HUES48 (cell line): ENCODE data around the gene CCDC88C.

Source experiments
- H3K27ac ChIP-seq: one replicate; pipeline ENCODE4 v1.7.0; 2013; ENCODE audit warnings: low read depth, low read length, inconsistent platforms
- H3K27me3 ChIP-seq: 2 replicates; pipeline ENCODE4 v1.6.1; 2013; ENCODE audit warnings: mild to moderate bottlenecking, low read length; ENCODE audit not compliant: control insufficient read depth, insufficient read depth
- H3K36me3 ChIP-seq: 2 replicates; pipeline ENCODE4 v1.6.1; 2013; ENCODE audit warnings: low read length; ENCODE audit not compliant: control insufficient read depth, insufficient read depth
- H3K4me1 ChIP-seq: 2 replicates; pipeline ENCODE4 v1.6.1; 2013; ENCODE audit warnings: mild to moderate bottlenecking, low read length; ENCODE audit not compliant: control insufficient read depth, insufficient read depth
- H3K4me3 ChIP-seq: 2 replicates; pipeline ENCODE4 v1.5.1; 2013; ENCODE audit warnings: mild to moderate bottlenecking, low read depth, low read length
- H3K9ac ChIP-seq: 2 replicates; pipeline ENCODE4 v1.6.1; 2013; ENCODE audit warnings: mild to moderate bottlenecking, low read depth, low read length, moderate library complexity
- H3K9me3 ChIP-seq: 2 replicates; pipeline ENCODE4 v1.6.1; 2013; ENCODE audit warnings: low read length; ENCODE audit not compliant: control insufficient read depth, insufficient read depth

Gene CCDC88C

DNA sequence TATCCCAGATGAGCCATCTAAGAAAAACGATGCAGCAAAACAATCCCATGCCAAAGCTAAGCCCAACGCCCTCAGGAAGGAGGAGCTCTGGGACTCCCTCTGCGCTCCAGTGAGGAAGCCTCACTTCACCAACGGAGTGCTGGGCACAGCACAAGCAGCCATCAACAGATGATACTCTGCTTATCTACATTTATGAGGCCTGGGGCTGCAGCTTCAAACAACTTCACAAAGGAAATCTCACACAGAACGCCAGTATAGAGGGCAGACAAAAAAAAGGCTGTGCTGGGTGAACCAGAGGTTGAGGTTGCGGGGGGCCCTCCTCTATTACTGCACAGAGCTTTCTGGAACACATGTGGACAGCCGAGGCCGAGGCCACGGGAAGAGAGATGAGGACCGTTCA is 138.3 kb downstream of the CCDC88C start:
- Histone ChIP-seq H3K27ac (no peak overlapping the region), H3K27me3 (no peaks in the 10 kb centered on the region), H3K36me3 (peaks cover 89% of the 10 kb centered on the region), H3K4me1 (no peaks in the 10 kb centered on the region), H3K9me3 (no peaks in the 10 kb centered on the region), H3K4me3 (no peak overlapping the region), H3K9ac (no peak overlapping the region)

- no peak overlapping the region for H3K27ac ChIP-seq
- H3K36me3 ChIP-seq, result peaks cover 86% of the 10 kb centered on the region
- no peak overlapping the region for H3K4me3 ChIP-seq
- H3K27me3 ChIP-seq, result no peaks in the 10 kb centered on the region
- H3K4me1 ChIP-seq, result no peaks in the 10 kb centered on the region
- H3K9me3 ChIP-seq, result no peaks in the 10 kb centered on the region
- H3K9ac ChIP-seq, result no peak overlapping the region
Observed at GRCh38 chr14:91278383-91278715, 139.3 kb downstream of the CCDC88C start.

- H3K36me3 ChIP-seq, result peaks cover 86% of the 10 kb centered on the region
- no peaks in the 10 kb centered on the region for H3K9me3 ChIP-seq
- H3K27me3 ChIP-seq, result no peaks in the 10 kb centered on the region
- H3K9ac ChIP-seq, result no peak overlapping the region
- H3K4me3 ChIP-seq, result no peak overlapping the region
- no peak overlapping the region for H3K27ac ChIP-seq
- H3K4me1 ChIP-seq, result no peaks in the 10 kb centered on the region
Observed at GRCh38 chr14:91277546-91278382, 139.9 kb downstream of the CCDC88C start.

DNA sequence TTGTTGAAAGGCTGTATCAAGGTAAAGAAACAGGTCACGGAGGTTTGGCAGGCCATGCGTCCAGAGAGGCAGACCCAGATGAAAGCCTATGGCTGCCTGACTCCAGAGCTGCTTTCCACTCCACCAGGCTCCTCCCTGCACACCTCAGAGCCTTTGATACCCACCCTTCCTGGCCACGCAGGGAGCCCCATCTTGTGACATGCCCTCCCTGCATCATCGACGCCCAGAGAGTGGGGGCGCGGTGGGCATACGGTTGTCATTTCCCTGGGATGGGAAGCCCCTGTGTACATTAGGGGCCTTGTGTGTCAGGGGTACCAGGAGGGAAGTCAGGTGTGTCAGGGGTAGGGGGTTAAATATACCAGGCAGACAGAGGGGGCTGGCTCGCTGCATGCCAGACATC is 142.8 kb downstream of the CCDC88C start:
- Histone ChIP-seq H3K27me3 (no peaks in the 10 kb centered on the region), H3K4me1 (no peaks in the 10 kb centered on the region), H3K36me3 (peaks cover 69% of the 10 kb centered on the region), H3K27ac (no peak overlapping the region), H3K4me3 (no peak overlapping the region), H3K9ac (no peak overlapping the region), H3K9me3 (no peaks in the 10 kb centered on the region)

- H3K27me3 ChIP-seq, result no peaks in the 10 kb centered on the region
- no peak overlapping the region for H3K4me3 ChIP-seq
- H3K9me3 ChIP-seq, result no peaks in the 10 kb centered on the region
- no peak overlapping the region for H3K27ac ChIP-seq
- no peaks in the 10 kb centered on the region for H3K4me1 ChIP-seq
- no peak overlapping the region for H3K9ac ChIP-seq
- peaks cover 60% of the 10 kb centered on the region for H3K36me3 ChIP-seq
Observed at GRCh38 chr14:91273885-91274273, 143.7 kb downstream of the CCDC88C start.

GRCh38 chr14:91273273-91273884 is 144.2 kb downstream of the CCDC88C start:
- no peaks in the 10 kb centered on the region for H3K4me1 ChIP-seq
- H3K4me3 ChIP-seq, result no peak overlapping the region
- H3K27ac ChIP-seq, result no peak overlapping the region
- H3K9ac ChIP-seq, result no peak overlapping the region
- H3K27me3 ChIP-seq, result no peaks in the 10 kb centered on the region
- H3K9me3 ChIP-seq, result no peaks in the 10 kb centered on the region
- H3K36me3 ChIP-seq, result peaks cover 56% of the 10 kb centered on the region

GRCh38 chr14:91272341-91273272 is 145.0 kb downstream of the CCDC88C start:
- Histone ChIP-seq H3K9ac (no peak overlapping the region), H3K27ac (no peak overlapping the region), H3K27me3 (no peaks in the 10 kb centered on the region), H3K4me3 (no peak overlapping the region), H3K4me1 (no peaks in the 10 kb centered on the region), H3K36me3 (peaks cover 48% of the 10 kb centered on the region), H3K9me3 (no peaks in the 10 kb centered on the region)

DNA sequence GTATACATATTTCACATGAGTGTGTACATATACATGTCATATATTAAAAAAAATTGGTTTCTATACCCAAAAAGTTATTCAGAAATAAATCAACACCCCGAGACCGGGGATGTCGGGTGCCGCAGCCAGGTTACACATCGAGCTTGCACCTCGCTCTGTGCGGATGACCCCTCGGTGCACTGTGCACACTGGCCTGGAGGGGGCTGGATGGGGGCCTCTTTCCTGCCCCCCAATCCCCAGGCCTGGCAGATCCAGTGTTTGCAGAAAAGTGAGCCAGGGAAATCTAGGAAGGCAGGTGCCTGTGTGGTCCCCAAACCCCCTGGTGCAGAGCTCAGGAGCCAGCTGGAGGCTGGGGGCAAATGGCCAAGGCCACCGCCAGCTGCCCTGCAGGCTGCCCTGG is 146.0 kb downstream of the CCDC88C start:
- no peaks in the 10 kb centered on the region for H3K4me1 ChIP-seq
- H3K9ac ChIP-seq, result no peak overlapping the region
- H3K27me3 ChIP-seq, result no peaks in the 10 kb centered on the region
- H3K36me3 ChIP-seq, result peaks cover 39% of the 10 kb centered on the region
- H3K9me3 ChIP-seq, result no peaks in the 10 kb centered on the region
- H3K4me3 ChIP-seq, result no peak overlapping the region
- H3K27ac ChIP-seq, result no peak overlapping the region

DNA sequence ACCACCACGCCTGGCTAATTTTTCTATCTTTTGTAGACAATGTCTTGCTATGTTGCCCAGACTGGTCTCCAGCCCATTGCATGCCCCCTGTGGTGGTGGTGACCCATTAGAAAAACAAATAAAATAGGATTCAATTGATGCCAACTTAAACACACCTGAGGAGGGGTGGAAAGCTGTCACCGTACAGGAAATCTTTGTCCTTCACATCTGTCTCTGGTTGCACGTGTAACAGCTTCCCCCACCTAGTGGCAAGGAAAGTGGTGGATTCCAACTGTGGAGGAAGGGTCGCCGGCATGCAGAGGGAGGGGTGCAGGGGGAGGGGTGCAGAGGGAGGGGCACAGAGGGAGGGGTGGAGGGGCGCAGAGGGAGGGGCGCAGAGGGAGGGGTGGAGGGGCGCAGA is 147.0 kb downstream of the CCDC88C start:
- Histone ChIP-seq H3K27ac (no peak overlapping the region), H3K27me3 (peaks cover 4% of the 10 kb centered on the region), H3K9me3 (no peaks in the 10 kb centered on the region), H3K4me3 (no peak overlapping the region), H3K4me1 (no peaks in the 10 kb centered on the region), H3K9ac (no peak overlapping the region), H3K36me3 (peaks cover 32% of the 10 kb centered on the region)

- Histone ChIP-seq H3K9me3 (no peaks in the 10 kb centered on the region), H3K9ac (no peak overlapping the region), H3K36me3 (peaks cover 32% of the 10 kb centered on the region), H3K4me1 (peaks cover under 1% of the 10 kb centered on the region; the same call in 1 of the 2 replicates), H3K27ac (no peak overlapping the region), H3K4me3 (no peak overlapping the region), H3K27me3 (peaks cover 9% of the 10 kb centered on the region)
Observed at GRCh38 chr14:91270188-91270587, 147.4 kb downstream of the CCDC88C start.
